ENCODE data around the gene PIK3R1.

DNA sequence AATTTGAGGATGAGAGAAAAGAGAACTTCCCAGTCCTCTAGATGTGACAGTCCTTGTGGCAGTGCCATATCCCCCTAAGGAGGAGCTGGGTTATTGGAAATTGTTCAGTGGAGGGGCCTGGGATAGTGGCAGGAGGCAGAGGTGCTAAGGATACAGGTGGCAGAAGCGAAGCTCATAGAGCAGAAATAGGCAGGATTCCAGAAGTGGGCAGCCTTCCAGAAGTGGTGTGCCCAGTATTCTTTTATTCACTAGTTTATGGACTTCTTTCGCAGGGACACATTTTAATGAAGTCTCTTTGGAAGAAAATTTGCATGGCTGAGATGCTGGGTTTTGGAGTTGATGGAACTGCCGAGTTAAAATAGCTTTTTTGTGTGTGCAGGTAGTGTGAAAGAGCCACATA, 6.8 kb downstream of the PIK3R1 start:
- TF ChIP-seq POLR2AphosphoS5 (IDR thresholded peaks at IDR 0.05) (no peak), POLR2A (IDR thresholded peaks at IDR 0.05) (no peak)
